Measurements from ENCODE around the gene ITPRIP.

Gene ITPRIP

GRCh38 chr10:104324221-104324686 is 14.0 kb downstream of the ITPRIP start (continued):
- TF ChIP-seq, protein P1, sequence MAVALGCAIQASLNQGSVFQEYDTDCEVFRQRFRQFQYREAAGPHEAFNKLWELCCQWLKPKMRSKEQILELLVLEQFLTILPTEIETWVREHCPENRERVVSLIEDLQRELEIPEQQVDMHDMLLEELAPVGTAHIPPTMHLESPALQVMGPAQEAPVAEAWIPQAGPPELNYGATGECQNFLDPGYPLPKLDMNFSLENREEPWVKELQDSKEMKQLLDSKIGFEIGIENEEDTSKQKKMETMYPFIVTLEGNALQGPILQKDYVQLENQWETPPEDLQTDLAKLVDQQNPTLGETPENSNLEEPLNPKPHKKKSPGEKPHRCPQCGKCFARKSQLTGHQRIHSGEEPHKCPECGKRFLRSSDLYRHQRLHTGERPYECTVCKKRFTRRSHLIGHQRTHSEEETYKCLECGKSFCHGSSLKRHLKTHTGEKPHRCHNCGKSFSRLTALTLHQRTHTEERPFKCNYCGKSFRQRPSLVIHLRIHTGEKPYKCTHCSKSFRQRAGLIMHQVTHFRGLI (tag by site-specific recombination; IDR thresholded peaks at IDR 0.05), result no peak
- no peak for TF ChIP-seq ZNF747 (tag by site-specific recombination; IDR thresholded peaks at IDR 0.05)
- TF ChIP-seq ZNF26 (tag by site-specific recombination; IDR thresholded peaks at IDR 0.05), result no peak
- TF ChIP-seq, protein P2, sequence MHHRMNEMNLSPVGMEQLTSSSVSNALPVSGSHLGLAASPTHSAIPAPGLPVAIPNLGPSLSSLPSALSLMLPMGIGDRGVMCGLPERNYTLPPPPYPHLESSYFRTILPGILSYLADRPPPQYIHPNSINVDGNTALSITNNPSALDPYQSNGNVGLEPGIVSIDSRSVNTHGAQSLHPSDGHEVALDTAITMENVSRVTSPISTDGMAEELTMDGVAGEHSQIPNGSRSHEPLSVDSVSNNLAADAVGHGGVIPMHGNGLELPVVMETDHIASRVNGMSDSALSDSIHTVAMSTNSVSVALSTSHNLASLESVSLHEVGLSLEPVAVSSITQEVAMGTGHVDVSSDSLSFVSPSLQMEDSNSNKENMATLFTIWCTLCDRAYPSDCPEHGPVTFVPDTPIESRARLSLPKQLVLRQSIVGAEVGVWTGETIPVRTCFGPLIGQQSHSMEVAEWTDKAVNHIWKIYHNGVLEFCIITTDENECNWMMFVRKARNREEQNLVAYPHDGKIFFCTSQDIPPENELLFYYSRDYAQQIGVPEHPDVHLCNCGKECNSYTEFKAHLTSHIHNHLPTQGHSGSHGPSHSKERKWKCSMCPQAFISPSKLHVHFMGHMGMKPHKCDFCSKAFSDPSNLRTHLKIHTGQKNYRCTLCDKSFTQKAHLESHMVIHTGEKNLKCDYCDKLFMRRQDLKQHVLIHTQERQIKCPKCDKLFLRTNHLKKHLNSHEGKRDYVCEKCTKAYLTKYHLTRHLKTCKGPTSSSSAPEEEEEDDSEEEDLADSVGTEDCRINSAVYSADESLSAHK (tag by site-specific recombination; IDR thresholded peaks at IDR 0.05), result no peak
- no peak for TF ChIP-seq ZNF560 (tag by site-specific recombination; IDR thresholded peaks at IDR 0.05; ENCODE audit: borderline replicate concordance)
- TF ChIP-seq GFI1B (tag by site-specific recombination; IDR thresholded peaks at IDR 0.05), result no peak
- TF ChIP-seq ZNF521 (tag by site-specific recombination; IDR thresholded peaks at IDR 0.05), result no peak
- no peak for TF ChIP-seq ZNF391 (tag by site-specific recombination; IDR thresholded peaks at IDR 0.05; ENCODE audit: borderline replicate concordance, low read depth)
- TF ChIP-seq ZNF18 (tag by site-specific recombination; IDR thresholded peaks at IDR 0.05), result no peak
- TF ChIP-seq, protein P3, sequence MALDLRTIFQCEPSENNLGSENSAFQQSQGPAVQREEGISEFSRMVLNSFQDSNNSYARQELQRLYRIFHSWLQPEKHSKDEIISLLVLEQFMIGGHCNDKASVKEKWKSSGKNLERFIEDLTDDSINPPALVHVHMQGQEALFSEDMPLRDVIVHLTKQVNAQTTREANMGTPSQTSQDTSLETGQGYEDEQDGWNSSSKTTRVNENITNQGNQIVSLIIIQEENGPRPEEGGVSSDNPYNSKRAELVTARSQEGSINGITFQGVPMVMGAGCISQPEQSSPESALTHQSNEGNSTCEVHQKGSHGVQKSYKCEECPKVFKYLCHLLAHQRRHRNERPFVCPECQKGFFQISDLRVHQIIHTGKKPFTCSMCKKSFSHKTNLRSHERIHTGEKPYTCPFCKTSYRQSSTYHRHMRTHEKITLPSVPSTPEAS (tag by site-specific recombination; IDR thresholded peaks at IDR 0.05), result no peak
- TF ChIP-seq ZNF423 (tag by site-specific recombination; IDR thresholded peaks at IDR 0.05), result no peak
- TF ChIP-seq ZNF785 (tag by site-specific recombination; IDR thresholded peaks at IDR 0.05), result no peak
- TF ChIP-seq ZBTB6 (tag by site-specific recombination; IDR thresholded peaks at IDR 0.05), result no peak

- Histone ChIP-seq H3K4me1 (ENCODE audit: control insufficient read depth, insufficient read depth, low read length) (peaks cover 7% of the 10 kb centered on the region), H3K9me3 (ENCODE audit: control insufficient read depth, insufficient read depth, low read depth, low read length) (no peaks in the 10 kb centered on the region), H3K36me3 (ENCODE audit: control insufficient read depth in 2 of 2, insufficient read depth in 1 of 2, low read length in 2 of 2) (no peaks in the 10 kb centered on the region), H3K4me3 (ENCODE audit: low read depth, low read length) (no peak overlapping the region), H3K27ac (ENCODE audit: extremely low read depth, low read depth, low read length) (no peak overlapping the region)
- POLR2A ChIA-PET, result no interaction called here
- CTCF ChIA-PET, result no interaction called here
- TF ChIP-seq, protein P4, sequence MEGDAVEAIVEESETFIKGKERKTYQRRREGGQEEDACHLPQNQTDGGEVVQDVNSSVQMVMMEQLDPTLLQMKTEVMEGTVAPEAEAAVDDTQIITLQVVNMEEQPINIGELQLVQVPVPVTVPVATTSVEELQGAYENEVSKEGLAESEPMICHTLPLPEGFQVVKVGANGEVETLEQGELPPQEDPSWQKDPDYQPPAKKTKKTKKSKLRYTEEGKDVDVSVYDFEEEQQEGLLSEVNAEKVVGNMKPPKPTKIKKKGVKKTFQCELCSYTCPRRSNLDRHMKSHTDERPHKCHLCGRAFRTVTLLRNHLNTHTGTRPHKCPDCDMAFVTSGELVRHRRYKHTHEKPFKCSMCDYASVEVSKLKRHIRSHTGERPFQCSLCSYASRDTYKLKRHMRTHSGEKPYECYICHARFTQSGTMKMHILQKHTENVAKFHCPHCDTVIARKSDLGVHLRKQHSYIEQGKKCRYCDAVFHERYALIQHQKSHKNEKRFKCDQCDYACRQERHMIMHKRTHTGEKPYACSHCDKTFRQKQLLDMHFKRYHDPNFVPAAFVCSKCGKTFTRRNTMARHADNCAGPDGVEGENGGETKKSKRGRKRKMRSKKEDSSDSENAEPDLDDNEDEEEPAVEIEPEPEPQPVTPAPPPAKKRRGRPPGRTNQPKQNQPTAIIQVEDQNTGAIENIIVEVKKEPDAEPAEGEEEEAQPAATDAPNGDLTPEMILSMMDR (tag by site-specific recombination; IDR thresholded peaks at IDR 0.05), result no peak
- TF ChIP-seq GFI1B (tag by site-specific recombination; IDR thresholded peaks at IDR 0.05), result no peak
- TF ChIP-seq, protein P5, sequence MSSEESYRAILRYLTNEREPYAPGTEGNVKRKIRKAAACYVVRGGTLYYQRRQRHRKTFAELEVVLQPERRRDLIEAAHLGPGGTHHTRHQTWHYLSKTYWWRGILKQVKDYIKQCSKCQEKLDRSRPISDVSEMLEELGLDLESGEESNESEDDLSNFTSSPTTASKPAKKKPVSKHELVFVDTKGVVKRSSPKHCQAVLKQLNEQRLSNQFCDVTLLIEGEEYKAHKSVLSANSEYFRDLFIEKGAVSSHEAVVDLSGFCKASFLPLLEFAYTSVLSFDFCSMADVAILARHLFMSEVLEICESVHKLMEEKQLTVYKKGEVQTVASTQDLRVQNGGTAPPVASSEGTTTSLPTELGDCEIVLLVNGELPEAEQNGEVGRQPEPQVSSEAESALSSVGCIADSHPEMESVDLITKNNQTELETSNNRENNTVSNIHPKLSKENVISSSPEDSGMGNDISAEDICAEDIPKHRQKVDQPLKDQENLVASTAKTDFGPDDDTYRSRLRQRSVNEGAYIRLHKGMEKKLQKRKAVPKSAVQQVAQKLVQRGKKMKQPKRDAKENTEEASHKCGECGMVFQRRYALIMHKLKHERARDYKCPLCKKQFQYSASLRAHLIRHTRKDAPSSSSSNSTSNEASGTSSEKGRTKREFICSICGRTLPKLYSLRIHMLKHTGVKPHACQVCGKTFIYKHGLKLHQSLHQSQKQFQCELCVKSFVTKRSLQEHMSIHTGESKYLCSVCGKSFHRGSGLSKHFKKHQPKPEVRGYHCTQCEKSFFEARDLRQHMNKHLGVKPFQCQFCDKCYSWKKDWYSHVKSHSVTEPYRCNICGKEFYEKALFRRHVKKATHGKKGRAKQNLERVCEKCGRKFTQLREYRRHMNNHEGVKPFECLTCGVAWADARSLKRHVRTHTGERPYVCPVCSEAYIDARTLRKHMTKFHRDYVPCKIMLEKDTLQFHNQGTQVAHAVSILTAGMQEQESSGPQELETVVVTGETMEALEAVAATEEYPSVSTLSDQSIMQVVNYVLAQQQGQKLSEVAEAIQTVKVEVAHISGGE (tag by site-specific recombination; conservative IDR thresholded peaks at IDR 0.05; ENCODE audit: low read depth), result no peak
- no peak for TF ChIP-seq ZNF639 (tag by site-specific recombination; IDR thresholded peaks at IDR 0.05)
- no peak for TF ChIP-seq ZNF10 (tag by site-specific recombination; IDR thresholded peaks at IDR 0.05)
- no peak for TF ChIP-seq ZNF202 (tag by site-specific recombination; IDR thresholded peaks at IDR 0.05; ENCODE audit: borderline replicate concordance)
- no peak for TF ChIP-seq BCL11B (tag by site-specific recombination; IDR thresholded peaks at IDR 0.05; ENCODE audit: low read depth)
Observed at GRCh38 chr10:104323760-104324201, 14.5 kb downstream of the ITPRIP start.
